Epithelial cell of proximal tubule (primary cell): ENCODE results near the gene TBC1D23. TPM values are rescaled to one million over a fixed set of nuclear protein-coding genes. Genes with fewer than 3 reads are reported as not detected.
"Not testable (repeated sequence)": the region's sequence is repeated elsewhere in the genome, so short reads cannot be mapped to it uniquely, and the experiment has no call there.

Experiments
- DNase-seq: peaks from one replicate; pipeline ENCODE4 v3.0.0-alpha.2; 2011; ENCODE audit warnings: low read depth
- H3K4me3 ChIP-seq: 2 replicates; pipeline ENCODE4 v1.5.1; 2011; ENCODE audit warnings: low read depth, mild to moderate bottlenecking, low read length
- CTCF ChIP-seq: conservative IDR thresholded peaks from 2 replicates; pipeline ENCODE4 v1.5.1; 2012; ENCODE audit warnings: low read depth, mild to moderate bottlenecking, low read length
- total RNA-seq: library from RNA; depleted of rRNA; stranded (reverse); fragments of >200 nt; gene quantifications from 2 replicates; pipeline ENCODE4 v1.2.3, GENCODE V29; 2015

Gene TBC1D23
- total RNA-seq, 1 donor from 2014 or later, result 22.1 TPM

DNA sequence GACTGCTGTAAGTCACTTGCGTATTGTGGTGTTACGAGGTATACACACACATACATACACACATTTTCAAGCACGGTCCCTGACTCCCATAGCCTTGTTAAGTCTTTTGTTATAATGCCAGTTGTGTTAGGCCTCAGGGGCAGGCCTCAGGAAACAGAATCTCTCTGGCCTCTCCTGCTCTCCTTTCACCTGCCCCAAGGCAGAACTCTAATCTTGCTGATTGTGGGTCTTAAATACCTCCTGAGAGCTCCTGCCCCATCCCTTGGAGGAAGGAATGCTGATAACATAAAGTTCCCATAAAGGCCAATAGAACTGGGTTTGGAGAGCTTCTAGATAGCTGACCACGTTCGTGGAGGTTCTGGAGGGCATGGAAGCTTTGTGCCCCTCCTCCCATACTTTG, 69.9 kb downstream of the TBC1D23 start:
- DNase-seq, result no peak
- H3K4me3 ChIP-seq, result no peak overlapping the region
- TF ChIP-seq CTCF, result no peak

GRCh38 chr3:100331660-100332059, 70.9 kb downstream of the TBC1D23 start:
- DNase-seq, result no peak
- TF ChIP-seq CTCF, result no peak
- no peak overlapping the region for H3K4me3 ChIP-seq

DNA sequence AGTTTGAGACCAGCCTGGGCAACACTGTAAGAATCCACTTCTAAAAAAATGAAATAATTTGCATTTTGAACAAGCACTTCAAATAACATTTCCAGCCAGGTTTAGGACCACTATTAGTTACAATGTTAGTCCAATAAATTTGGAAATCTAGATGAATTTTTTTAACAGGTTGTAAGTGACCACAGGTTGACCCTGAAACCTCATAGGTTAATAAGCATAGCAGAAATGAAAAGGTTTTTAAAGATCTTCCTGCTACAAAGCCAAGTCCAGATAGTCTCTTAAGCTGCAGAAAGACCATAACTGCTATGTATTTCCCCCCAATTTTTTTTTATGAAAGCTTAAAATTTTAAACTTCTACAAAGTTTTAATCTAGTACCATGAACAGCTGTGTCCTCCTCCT, 72.3 kb downstream of the TBC1D23 start:
- no peak for TF ChIP-seq CTCF
- DNase-seq, result no peak
- no peak overlapping the region for H3K4me3 ChIP-seq

- no peak for TF ChIP-seq CTCF
- no peak for DNase-seq
Measured at GRCh38 chr3:100333970-100334487, 73.2 kb downstream of the TBC1D23 start.

DNA sequence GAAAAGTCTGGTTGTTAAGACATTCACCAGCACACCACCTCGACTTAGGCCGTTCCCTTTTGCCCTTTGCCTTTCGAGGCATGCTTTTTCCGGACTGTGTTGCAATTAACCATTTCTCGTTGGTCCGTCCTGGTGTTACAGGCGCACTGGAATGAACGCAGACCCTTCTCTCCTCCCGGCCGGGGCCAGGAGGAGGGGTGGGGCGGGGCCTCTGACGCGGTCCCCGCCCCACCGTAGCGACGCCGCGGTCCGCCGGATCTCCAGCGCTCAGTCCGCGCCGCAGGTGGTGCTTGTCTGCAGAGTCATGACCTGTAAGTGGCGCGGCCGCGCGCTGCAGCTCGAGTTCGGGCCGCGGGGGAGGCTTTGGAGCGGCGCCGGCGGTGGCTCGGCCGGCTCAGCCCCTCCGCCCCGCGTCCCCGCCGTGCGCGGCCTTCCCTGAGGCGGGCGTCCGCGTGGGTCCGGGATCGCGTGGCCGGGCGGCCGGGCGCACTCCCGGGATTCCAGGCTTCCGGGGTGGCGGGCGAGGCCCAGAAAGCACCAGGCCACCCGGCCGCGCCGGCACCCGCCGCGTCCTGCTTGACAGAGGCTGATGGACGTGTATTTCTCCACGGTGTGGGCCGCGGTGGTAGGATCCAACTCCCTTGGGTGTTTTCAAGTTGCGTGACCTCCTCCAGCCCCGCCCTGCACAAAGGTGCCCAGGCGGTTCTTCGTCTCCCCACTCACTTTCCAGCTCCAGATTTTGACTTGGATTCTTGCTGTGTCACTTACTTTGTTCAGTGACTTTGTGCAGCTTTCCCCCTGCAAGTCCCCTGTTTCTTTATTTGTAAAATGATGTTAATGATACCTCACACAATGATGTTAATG, 73.9 kb downstream of the TBC1D23 start, which contains the start of gene NIT2:
NIT2 (plus strand) TSS at position 270 of the 864 bp plus-strand sequence; CDS start at position 305, 35 bp downstream.
- H3K4me3 ChIP-seq, result peak within 1 kb of the TSS; percentile 74
- no peak for TF ChIP-seq CTCF
- DNase-seq, result peak; percentile 72

More at GRCh38 chr3:100333970-100334487, 73.2 kb downstream of the TBC1D23 start:
- peak overlapping the region; percentile 74 for H3K4me3 ChIP-seq

DNA sequence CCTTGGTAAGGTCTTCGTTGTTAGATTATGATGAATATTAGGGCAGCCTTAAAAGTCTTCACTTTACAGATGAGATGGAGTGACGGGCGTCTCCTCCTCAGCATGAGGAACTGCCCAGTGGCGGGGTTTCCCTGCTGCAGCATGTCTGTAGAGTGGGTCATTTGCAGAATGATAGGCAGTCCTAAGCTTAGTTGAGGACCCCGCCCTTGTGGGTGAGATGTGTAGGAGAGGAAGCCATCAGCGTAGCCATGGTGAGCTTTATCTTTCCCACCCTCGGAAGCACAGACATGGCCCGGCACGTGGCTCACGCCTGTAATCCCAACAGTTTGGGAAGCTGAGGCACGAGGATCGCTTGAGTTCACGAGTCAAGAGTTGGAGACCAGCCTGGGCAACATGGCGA, 74.6 kb downstream of the TBC1D23 start:
- no peak for TF ChIP-seq CTCF
- H3K4me3 ChIP-seq, result peak overlapping the region; percentile 74
- DNase-seq, result no peak

GRCh38 chr3:100336229-100336628, 75.4 kb downstream of the TBC1D23 start:
- H3K4me3 ChIP-seq, result peak overlapping the region; percentile 74
- not testable (repeated sequence) for DNase-seq
